PFSK-1 (cell line): ENCODE results near the gene PSAPL1.

ENCODE experiments used
- FOXP2 ChIP-seq: optimal IDR thresholded peaks from 2 replicates; pipeline ENCODE3; 2011; ENCODE audit warnings: borderline replicate concordance, control low read depth, inconsistent platforms; ENCODE audit not compliant: insufficient read depth; ENCODE audit errors: extremely low read length, extremely low read depth
- POLR2AphosphoS5 ChIP-seq: IDR thresholded peaks from 2 replicates; pipeline ENCODE4 v1.6.1; 2012; ENCODE audit warnings: low read depth, mild to moderate bottlenecking, control low read depth, low read length, moderate library complexity
- REST ChIP-seq, 2 experiments: IDR thresholded peaks; 2 replicates each; pipeline versions ENCODE4 v1.6.1 to v1.8.0; 2011 to 2012; ENCODE audit warnings: low read depth in 2 of 2, low read length in 2 of 2, control low read depth in 1 of 2, inconsistent platforms in 1 of 2, mild to moderate bottlenecking in 1 of 2, moderate library complexity in 1 of 2; ENCODE audit not compliant: insufficient read depth in 1 of 2
- SIN3A ChIP-seq: IDR thresholded peaks from 2 replicates; pipeline ENCODE4 v1.6.1; 2012; ENCODE audit warnings: mild to moderate bottlenecking, low read length, moderate library complexity, borderline replicate concordance; ENCODE audit not compliant: insufficient read depth
- TAF1 ChIP-seq: IDR thresholded peaks from 2 replicates; pipeline ENCODE4 v1.6.1; 2012; ENCODE audit warnings: low read length, control low read depth, borderline replicate concordance; ENCODE audit not compliant: insufficient read depth

GRCh38 chr4:7415927-7416686, 18.6 kb downstream of the PSAPL1 start:
- TF ChIP-seq POLR2AphosphoS5, result no peak
- TF ChIP-seq REST (IDR thresholded peaks at IDR 0.05; ENCODE audit: insufficient read depth in 1 of 2, low read depth in 2 of 2, low read length in 2 of 2), result no peak
- TF ChIP-seq TAF1, result no peak
- TF ChIP-seq SIN3A, result no peak
- TF ChIP-seq FOXP2, result no peak
